PFSK-1 (cell line): ENCODE data around the gene FSHR.

ENCODE experiments used
- FOXP2 ChIP-seq: optimal IDR thresholded peaks from 2 replicates; pipeline ENCODE3; 2011; ENCODE audit warnings: borderline replicate concordance, control low read depth, inconsistent platforms; ENCODE audit not compliant: insufficient read depth; ENCODE audit errors: extremely low read length, extremely low read depth
- POLR2AphosphoS5 ChIP-seq: IDR thresholded peaks from 2 replicates; pipeline ENCODE4 v1.6.1; 2012; ENCODE audit warnings: low read depth, mild to moderate bottlenecking, control low read depth, low read length, moderate library complexity
- SIN3A ChIP-seq: IDR thresholded peaks from 2 replicates; pipeline ENCODE4 v1.6.1; 2012; ENCODE audit warnings: mild to moderate bottlenecking, low read length, moderate library complexity, borderline replicate concordance; ENCODE audit not compliant: insufficient read depth
- TAF1 ChIP-seq: IDR thresholded peaks from 2 replicates; pipeline ENCODE4 v1.6.1; 2012; ENCODE audit warnings: low read length, control low read depth, borderline replicate concordance; ENCODE audit not compliant: insufficient read depth
- TF ChIP-seq, protein P1 (sequence below), 2 experiments: IDR thresholded peaks; 2 replicates each; pipeline versions ENCODE4 v1.6.1 to v1.8.0; 2011 to 2012; ENCODE audit warnings: low read depth in 2 of 2, low read length in 2 of 2, control low read depth in 1 of 2, inconsistent platforms in 1 of 2, mild to moderate bottlenecking in 1 of 2, moderate library complexity in 1 of 2; ENCODE audit not compliant: insufficient read depth in 1 of 2

DNA sequence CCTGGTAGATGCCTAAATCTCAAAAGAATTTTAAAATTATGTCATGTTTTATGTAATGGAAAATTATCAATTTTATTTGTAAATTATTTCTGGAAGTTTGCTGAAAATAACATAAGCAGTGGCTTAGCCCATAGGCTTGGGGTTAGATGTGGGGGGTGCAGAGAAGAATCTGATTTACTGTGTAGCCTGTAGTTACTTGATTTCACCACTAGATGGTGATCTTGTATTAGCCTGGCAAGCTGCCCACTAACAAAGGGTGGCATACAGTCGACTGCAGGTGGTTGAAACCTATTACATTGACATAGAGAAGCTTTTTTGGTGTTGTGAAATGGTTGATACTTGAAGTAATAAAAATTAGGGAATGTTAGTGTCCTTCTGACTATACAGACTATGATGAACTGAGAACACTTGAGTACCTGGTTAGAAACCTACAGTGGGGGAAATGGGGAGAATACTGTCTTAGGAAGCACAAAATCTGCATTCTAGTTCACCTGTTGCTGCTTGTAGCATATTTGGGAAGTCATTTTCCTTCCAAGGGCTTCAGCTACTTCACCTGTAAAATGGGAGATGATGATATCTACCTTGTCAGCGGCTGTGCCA, 207.8 kb downstream of the FSHR start:
- TF ChIP-seq POLR2AphosphoS5 (no peak), TAF1 (no peak), SIN3A (no peak), FOXP2 (no peak)
- TF ChIP-seq, protein P1, sequence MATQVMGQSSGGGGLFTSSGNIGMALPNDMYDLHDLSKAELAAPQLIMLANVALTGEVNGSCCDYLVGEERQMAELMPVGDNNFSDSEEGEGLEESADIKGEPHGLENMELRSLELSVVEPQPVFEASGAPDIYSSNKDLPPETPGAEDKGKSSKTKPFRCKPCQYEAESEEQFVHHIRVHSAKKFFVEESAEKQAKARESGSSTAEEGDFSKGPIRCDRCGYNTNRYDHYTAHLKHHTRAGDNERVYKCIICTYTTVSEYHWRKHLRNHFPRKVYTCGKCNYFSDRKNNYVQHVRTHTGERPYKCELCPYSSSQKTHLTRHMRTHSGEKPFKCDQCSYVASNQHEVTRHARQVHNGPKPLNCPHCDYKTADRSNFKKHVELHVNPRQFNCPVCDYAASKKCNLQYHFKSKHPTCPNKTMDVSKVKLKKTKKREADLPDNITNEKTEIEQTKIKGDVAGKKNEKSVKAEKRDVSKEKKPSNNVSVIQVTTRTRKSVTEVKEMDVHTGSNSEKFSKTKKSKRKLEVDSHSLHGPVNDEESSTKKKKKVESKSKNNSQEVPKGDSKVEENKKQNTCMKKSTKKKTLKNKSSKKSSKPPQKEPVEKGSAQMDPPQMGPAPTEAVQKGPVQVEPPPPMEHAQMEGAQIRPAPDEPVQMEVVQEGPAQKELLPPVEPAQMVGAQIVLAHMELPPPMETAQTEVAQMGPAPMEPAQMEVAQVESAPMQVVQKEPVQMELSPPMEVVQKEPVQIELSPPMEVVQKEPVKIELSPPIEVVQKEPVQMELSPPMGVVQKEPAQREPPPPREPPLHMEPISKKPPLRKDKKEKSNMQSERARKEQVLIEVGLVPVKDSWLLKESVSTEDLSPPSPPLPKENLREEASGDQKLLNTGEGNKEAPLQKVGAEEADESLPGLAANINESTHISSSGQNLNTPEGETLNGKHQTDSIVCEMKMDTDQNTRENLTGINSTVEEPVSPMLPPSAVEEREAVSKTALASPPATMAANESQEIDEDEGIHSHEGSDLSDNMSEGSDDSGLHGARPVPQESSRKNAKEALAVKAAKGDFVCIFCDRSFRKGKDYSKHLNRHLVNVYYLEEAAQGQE (IDR thresholded peaks at IDR 0.05; ENCODE audit: insufficient read depth in 1 of 2, low read depth in 2 of 2, low read length in 2 of 2) = no peak
